Small intestine (tissue), 16 donors: ENCODE results near the gene TNFSF11. TPM values are rescaled to one million over a fixed set of nuclear protein-coding genes. Genes with fewer than 3 reads are reported as not detected.

Source experiments
- DNase-seq, 2 donors: peaks; one replicate each; pipeline versions ENCODE4 v3.0.0 to v3.0.0-alpha.2; 2013
- FAIRE-seq: peaks from 2 replicates; lab custom pipeline; 2012; peaks lifted over from hg19 to GRCh38; lab: Jason Lieb, UNC
- H3K27ac ChIP-seq, 3 donors: one replicate each; pipeline ENCODE4 v1.5.1; 2013; ENCODE audit warnings: low read length in 2 of 3, mild to moderate bottlenecking in 2 of 3, control low read depth in 1 of 3, inconsistent platforms in 1 of 3, low read depth in 1 of 3, moderate library complexity in 1 of 3
- H3K27me3 ChIP-seq, 3 donors: one replicate each; pipeline ENCODE4 v1.6.1; 2013; ENCODE audit warnings: low read length in 3 of 3, inconsistent platforms in 1 of 3; ENCODE audit not compliant: control insufficient read depth in 3 of 3, insufficient read depth in 3 of 3
- H3K36me3 ChIP-seq, 3 donors: one replicate each; pipeline ENCODE4 v1.6.1; 2013; ENCODE audit warnings: low read length in 3 of 3, inconsistent platforms in 1 of 3, low read depth in 1 of 3, mild to moderate bottlenecking in 1 of 3, moderate library complexity in 1 of 3; ENCODE audit not compliant: control insufficient read depth in 3 of 3, insufficient read depth in 2 of 3
- H3K4me1 ChIP-seq, 3 donors: one replicate each; pipeline ENCODE4 v1.6.1; 2013; ENCODE audit warnings: low read length in 2 of 3, inconsistent platforms in 1 of 3, low read depth in 1 of 3, mild to moderate bottlenecking in 1 of 3, moderate library complexity in 1 of 3; ENCODE audit not compliant: control insufficient read depth in 3 of 3, insufficient read depth in 2 of 3
- H3K4me3 ChIP-seq, 3 donors: one replicate each; pipeline ENCODE4 v1.5.1; 2013; ENCODE audit warnings: low read length in 3 of 3, control low read depth in 1 of 3, inconsistent platforms in 1 of 3, low read depth in 1 of 3, mild to moderate bottlenecking in 1 of 3, moderate library complexity in 1 of 3
- H3K9me3 ChIP-seq, 2 donors: one replicate each; pipeline ENCODE4 v1.6.1; 2013; ENCODE audit warnings: low read depth in 1 of 2, low read length in 1 of 2; ENCODE audit not compliant: control insufficient read depth in 2 of 2, insufficient read depth in 1 of 2
- WGBS, 3 donors: extraction: QIAGEN DNeasy Blood & Tissue Kit; methylation state at CpG; one replicate each; pipeline ENCODE4 v1.1.7; 2013; 5-methylcytosine and 5-hydroxymethylcytosine counted together
- long read RNA-seq, 10 donors: transcript quantifications; one replicate each; lab custom pipeline, GENCODE V29; 2026
- polyA plus RNA-seq, 4 donors: library from polyadenylated mRNA; stranded (reverse) in 3 of 4; unstranded in 1 of 4; fragments of 200-250 nt in 3 of 4; fragments of 120-200 nt in 1 of 4; gene quantifications; one replicate each; pipeline versions ENCODE4 v1.2.1 to v1.2.3, GENCODE V29; 2013
- donor health status: healthy with polysubstance abuse.
- donor health status: control.
- donor health status: control.
- donor health status: Bipolar disorder and iron deficiency.
- donor health status: healthy.

Gene TNFSF11, protein sequence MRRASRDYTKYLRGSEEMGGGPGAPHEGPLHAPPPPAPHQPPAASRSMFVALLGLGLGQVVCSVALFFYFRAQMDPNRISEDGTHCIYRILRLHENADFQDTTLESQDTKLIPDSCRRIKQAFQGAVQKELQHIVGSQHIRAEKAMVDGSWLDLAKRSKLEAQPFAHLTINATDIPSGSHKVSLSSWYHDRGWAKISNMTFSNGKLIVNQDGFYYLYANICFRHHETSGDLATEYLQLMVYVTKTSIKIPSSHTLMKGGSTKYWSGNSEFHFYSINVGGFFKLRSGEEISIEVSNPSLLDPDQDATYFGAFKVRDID
- polyA plus RNA-seq, result 1 to 10 TPM in 1 of 4 donors, under 1 TPM in 1, not detected in 2; 0.07 to 1.8 TPM
- long read RNA-seq, donor 1, result 0 reads
- long read RNA-seq, donor 2, result 0 reads
- long read RNA-seq, donor 3, partial matches to known transcripts, result 0 of 1 reads
- long read RNA-seq, donor 3, other reads (novel, unspliced or antisense), result 0 of 1 reads
- long read RNA-seq, donor 4, result 0 reads
- long read RNA-seq, donor 5, result 0 reads
- long read RNA-seq, donor 6, result 0 reads
- long read RNA-seq, donor 7, result 0 reads
- long read RNA-seq, donor 8, result 0 reads
- long read RNA-seq, donor 9, result 0 reads
- long read RNA-seq, donor 10, partial matches to known transcripts, result 0 of 1 reads
- long read RNA-seq, donor 10, other reads (novel, unspliced or antisense), result 0 of 1 reads

- no peak for FAIRE-seq
- Histone ChIP-seq H3K36me3 (no peaks in the 10 kb centered on the region), H3K4me3 (peak within 1 kb of the TSS in 2 of 3 donors; percentile 8 to 21), H3K27me3 (peaks cover 3 to 22% (median 8%) of the 10 kb centered on the region in 3 donors), H3K4me1 (no peaks in the 10 kb centered on the region), H3K27ac (no peak within 1 kb of the TSS), H3K9me3 (no peaks in the 10 kb centered on the region)
- peak in 1 of 2 donors; percentile 7 for DNase-seq
- 3 to 15% (median 10%) methylated on average over 35 to 39 of the region's 39 CpGs for WGBS, 3 donors
These were observed at the start of gene TNFSF11 for GRCh38 chr13:42574011-42574410. Gene TNFSF11, plus strand, starts transcription at chr13:42574152. Its CDS starts 152 bp downstream, at chr13:42574304.

GRCh38 chr13:42524487-42525034 lies 49.4 kb upstream of the TNFSF11 start:
- Histone ChIP-seq H3K9me3 (no peaks in the 10 kb centered on the region), H3K4me3 (no peak overlapping the region), H3K27ac (peak overlapping the region in 1 of 3 donors; percentile 66), H3K4me1 (peaks cover 0 to 10% (median 0%) of the 10 kb centered on the region in 3 donors), H3K36me3 (no peaks in the 10 kb centered on the region), H3K27me3 (no peaks in the 10 kb centered on the region)
- FAIRE-seq, result no peak
- peak; percentile 18 to 70 for DNase-seq
- 34 to 66% (median 53%) methylated on average over 3 of the region's 3 CpGs for WGBS, 3 donors

DNA sequence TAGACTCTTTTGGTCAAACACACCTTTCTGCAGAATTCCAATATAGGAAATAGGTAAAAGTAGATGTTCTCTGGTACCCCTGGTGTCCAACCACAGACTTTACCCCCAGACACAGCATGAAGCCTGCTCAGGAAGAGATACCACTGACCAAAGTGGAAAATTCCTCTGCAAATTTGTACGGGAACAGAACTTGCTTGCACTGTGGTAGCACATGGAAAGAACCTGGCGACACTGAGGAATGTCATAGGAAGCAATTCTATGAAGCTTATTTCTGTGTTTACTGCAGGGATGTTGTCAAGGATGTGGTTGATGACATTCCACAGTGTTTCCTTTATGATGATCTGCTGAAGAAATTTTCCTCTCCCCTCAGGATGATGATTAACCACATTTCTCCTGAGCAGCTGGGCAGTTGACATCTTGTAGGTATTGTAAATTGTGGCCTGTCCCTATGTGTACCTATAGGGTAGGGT lies 48.9 kb upstream of the TNFSF11 start:
- Histone ChIP-seq H3K4me3 (no peak overlapping the region), H3K4me1 (peaks cover 0 to 10% (median 0%) of the 10 kb centered on the region in 3 donors), H3K9me3 (no peaks in the 10 kb centered on the region), H3K27ac (peak overlapping the region in 1 of 3 donors; percentile 66), H3K36me3 (no peaks in the 10 kb centered on the region), H3K27me3 (no peaks in the 10 kb centered on the region)
- FAIRE-seq (no peak), DNase-seq (peak in 1 of 2 donors; percentile 52)
- 52 to 60% (median 52%) methylated on average over 2 of the region's 2 CpGs for WGBS, 3 donors

GRCh38 chr13:42526276-42526675 lies 47.7 kb upstream of the TNFSF11 start:
- H3K27ac ChIP-seq, result no peak overlapping the region
- peaks cover 0 to 10% (median 0%) of the 10 kb centered on the region in 3 donors for H3K4me1 ChIP-seq
- 69 to 74% (median 73%) methylated on average over 3 of the region's 3 CpGs for WGBS, 3 donors
- no peak for DNase-seq
- no peaks in the 10 kb centered on the region for H3K36me3 ChIP-seq
- H3K4me3 ChIP-seq, result no peak overlapping the region
- FAIRE-seq, result no peak
- no peaks in the 10 kb centered on the region for H3K27me3 ChIP-seq
- no peaks in the 10 kb centered on the region for H3K9me3 ChIP-seq

GRCh38 chr13:42526804-42527203 lies 47.1 kb upstream of the TNFSF11 start:
- Histone ChIP-seq H3K4me1 (peaks cover 0 to 10% (median 0%) of the 10 kb centered on the region in 3 donors), H3K36me3 (no peaks in the 10 kb centered on the region), H3K27me3 (no peaks in the 10 kb centered on the region), H3K4me3 (no peak overlapping the region), H3K9me3 (no peaks in the 10 kb centered on the region), H3K27ac (no peak overlapping the region)
- 51 to 77% (median 63%) methylated on average over 3 of the region's 3 CpGs for WGBS, 3 donors
- DNase-seq (no peak), FAIRE-seq (no peak)

DNA sequence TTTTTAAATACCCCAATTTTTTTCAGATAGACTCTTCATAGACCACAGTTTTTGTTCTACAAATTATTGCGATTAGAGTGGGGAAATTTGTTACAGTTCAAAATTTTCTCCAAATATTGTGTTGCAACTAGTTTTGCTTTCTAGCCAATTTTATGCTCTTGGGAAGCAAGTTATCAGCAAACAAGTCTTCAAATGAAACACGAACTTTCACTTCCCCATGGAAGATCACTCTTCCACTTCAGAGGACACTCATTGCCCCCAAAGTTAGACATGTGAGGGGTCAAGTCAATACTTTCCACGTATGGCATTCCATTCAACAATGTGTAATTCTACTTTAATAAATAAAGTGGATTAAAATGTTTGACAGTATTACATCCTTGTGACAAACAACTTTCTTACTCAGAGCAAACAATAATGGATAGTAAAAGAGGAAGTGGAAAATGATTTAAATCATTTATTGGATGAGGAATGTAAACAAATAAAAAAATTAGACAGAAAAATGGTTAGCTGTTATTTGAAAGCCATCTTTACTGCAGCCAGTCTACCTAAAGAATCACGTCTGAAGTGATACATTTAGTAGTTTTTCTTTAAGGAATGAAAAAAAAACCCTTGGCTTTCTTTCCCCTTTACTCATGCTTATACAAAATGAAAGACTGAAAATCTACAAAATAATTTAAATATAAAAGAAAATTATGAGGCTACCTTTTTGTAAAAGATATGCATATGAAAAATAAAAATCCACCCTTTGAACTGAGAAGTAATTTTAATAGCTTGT lies 41.2 kb upstream of the TNFSF11 start:
- 51 to 63% (median 55%) methylated on average over 4 of the region's 4 CpGs for WGBS, 3 donors
- no peak for FAIRE-seq

DNA sequence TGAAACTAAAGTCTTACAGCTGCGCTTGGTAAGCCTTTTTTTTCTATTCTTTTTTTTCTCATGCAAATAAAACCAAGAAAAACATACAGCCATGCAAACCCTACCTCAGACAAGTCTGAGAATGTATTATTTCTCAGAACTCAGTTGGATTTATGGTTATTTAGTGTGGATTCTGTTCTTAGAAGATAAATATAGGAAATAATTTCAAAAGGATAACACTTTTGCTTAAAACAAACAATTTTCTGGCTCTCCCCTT lies 40.7 kb upstream of the TNFSF11 start:
- FAIRE-seq, result no peak

More for the DNA sequence above, 41.2 kb upstream of the TNFSF11 start:
- no peaks in the 10 kb centered on the region for H3K4me1 ChIP-seq
- no peak for DNase-seq
- no peak overlapping the region for H3K4me3 ChIP-seq
- no peak overlapping the region for H3K27ac ChIP-seq
- no peaks in the 10 kb centered on the region for H3K36me3 ChIP-seq
- H3K27me3 ChIP-seq, result no peaks in the 10 kb centered on the region
- no peaks in the 10 kb centered on the region for H3K9me3 ChIP-seq

GRCh38 chr13:42534785-42535184 lies 39.2 kb upstream of the TNFSF11 start:
- no peaks in the 10 kb centered on the region for H3K36me3 ChIP-seq
- DNase-seq, result no peak
- WGBS, 3 donors, result 86 to 93% (median 89%) methylated on average over 1 of the region's 1 CpG
- no peaks in the 10 kb centered on the region for H3K4me1 ChIP-seq
- no peak for FAIRE-seq
- no peak overlapping the region for H3K4me3 ChIP-seq
- no peaks in the 10 kb centered on the region for H3K27me3 ChIP-seq
- no peaks in the 10 kb centered on the region for H3K9me3 ChIP-seq
- no peak overlapping the region for H3K27ac ChIP-seq

More for the DNA sequence above, 40.7 kb upstream of the TNFSF11 start:
- DNase-seq, result no peak
- no peak overlapping the region for H3K27ac ChIP-seq
- 88 to 98% (median 89%) methylated on average over 1 of the region's 1 CpG for WGBS, 3 donors
- no peaks in the 10 kb centered on the region for H3K4me1 ChIP-seq
- no peaks in the 10 kb centered on the region for H3K9me3 ChIP-seq
- H3K4me3 ChIP-seq, result no peak overlapping the region
- no peaks in the 10 kb centered on the region for H3K36me3 ChIP-seq
- no peaks in the 10 kb centered on the region for H3K27me3 ChIP-seq
